GM21717 (cell line): ENCODE results near the gene FAM131B.
"Not testable (repeated sequence)": the region's sequence is repeated elsewhere in the genome, so short reads cannot be mapped to it uniquely, and the experiment has no call there.

Experiments
- ATAC-seq: cut with Tn5 transposase; IDR thresholded peaks from one replicate; pipeline ENCODE4 v1.9.1; 2021; ENCODE audit warnings: mild to moderate bottlenecking, moderate library complexity; ENCODE audit not compliant: unreplicated experiment

FAM131B gene

DNA sequence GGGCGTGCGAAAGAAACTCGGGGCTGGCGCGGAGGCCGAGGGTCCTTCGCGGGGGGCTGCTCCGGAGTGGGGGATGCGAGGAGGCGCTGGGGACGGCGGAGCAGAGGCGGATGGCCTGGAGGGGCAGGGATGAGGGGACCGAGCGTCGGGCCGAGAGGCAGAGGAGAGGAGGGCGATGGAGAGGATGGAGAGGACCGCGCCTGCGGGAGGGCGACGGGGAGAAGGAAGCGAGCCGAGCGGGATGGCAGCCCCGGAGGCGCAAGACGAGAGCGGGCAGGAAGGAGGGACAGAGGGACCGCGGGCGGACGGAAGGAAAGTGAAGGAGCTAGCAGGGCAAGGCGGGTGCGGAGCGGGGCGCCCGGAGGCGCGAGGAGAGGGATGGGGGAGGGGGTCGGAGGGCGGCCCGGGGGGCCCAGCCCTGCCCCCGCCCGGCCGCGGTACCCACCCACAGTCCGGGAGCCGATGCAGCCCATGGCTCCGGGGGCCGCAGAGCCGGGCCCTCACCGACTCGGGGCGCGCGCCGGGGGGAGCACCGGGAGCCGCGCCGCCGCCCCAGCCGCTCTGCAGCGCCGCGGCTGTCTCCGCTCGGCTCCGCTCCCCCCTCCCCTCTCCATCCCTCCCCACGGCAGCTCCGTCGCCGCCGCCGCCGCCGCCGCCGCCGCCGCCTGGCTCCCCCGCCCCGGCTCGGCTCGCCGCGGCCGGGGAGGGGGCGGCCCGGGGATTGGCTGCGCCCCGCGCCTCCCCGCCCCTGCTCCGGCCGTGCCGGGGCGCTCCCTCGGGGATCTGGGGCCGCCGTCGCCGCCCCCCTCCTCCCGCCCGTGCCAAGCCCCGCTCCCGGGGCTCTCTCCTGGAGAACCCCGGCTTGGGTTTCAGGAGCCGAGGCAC, at the start of gene FAM131B:
Gene FAM131B (minus strand): TSS at position 583 of the 885 bp plus-strand sequence. CDS start 110 bp downstream, at position 473.
- ATAC-seq, result no peak

DNA sequence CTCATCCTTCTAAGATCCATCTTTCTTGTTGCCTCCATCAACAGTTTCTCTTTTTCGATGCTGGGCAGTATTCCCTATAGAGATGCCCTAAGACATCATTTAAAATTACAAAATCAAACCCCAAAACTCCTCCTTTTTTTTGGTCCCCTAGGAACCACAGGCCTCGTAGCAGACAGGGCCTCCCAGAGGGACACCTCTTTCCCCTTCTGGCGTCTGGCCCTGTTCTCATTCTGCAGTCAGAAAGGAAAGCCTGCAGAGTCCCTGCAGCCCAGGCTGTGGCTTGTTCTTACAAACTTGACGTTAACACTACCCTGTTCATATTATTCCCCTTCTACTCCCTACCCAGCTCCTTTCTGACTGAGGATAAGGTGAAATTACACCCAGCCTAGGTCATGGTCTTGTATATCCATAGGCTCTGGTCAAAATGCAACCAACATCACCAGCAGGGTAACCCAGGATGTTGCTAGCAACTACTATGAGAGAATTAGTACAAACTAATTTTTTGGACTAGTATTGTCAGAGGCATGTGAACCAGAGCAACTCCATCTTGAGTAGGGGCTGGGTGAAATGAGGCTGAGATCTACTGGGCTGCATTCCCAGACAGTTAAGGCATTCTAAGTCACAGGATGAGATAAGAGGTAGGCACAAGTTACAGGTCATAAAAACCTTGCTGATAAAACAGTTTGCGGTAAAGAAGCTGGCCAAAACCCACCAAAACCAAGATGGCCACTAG, 49.6 kb upstream of the FAM131B start:
- no peak for ATAC-seq

DNA sequence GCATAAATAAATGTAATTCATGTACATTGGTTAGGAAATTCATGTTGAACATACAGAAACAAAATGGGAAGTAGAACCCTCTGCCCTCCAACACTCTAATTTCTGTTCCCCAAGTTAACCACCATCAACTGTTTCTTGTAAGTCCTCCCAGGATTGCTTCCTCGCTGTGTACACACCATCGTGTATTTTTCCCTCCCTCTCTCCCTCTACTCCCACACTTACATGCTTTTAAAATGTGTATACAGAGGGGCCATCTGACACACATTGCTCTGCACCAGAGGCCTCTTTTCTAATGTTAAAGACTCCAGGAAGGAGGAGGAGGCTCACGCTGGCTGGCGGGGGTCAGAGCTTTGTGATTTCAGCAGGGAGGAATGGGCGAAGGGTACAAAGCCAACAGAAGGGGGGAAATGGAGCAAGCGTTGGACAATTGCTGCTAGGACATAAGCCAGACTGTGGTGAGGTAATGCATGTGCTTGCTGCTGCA, 48.0 kb upstream of the FAM131B start:
- no peak for ATAC-seq

DNA sequence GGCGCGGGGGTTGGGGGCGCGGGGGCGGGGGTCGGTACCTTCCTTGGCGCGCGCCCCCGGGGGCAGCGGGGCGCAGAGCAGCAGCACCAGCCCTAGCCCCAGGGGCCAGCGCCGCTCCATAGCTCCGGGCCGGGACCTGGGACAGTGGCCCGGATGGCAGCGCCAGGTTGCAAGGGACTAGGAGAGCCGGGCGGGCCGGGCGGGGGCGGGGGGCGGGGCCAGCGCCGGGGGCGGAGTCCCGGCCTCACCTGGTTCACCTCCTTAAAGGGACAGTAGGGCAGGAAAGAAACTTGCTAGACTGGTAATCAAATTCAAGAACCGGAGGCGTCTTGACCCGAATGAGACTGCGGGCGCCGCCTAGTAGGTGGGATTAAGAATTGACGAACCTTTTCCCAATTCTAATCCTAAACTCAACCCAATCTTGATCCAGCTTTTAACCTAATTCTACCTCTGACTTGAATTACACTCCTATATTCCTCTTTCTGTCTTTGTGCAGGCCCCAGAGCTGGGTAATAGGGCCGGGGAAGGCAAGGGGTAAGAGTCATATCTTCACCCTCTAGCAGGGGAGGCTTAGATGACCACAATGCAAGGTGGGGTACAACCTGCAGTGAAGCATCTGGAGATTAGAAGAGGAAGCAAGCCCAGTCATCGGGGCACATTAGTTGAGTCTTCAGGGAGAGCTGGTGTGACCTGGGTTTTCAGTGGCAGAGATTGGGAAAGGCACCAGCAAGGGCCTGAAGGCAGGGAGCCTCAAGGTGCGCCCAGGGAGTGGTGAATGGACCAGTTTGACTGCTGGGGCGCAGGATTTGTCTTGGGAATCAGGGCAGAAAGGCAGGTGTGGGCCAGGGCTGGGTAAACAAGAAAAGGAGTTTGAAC, 46.4 kb upstream of the FAM131B start, which contains the start of gene EPHA1:
Gene EPHA1 (minus strand): TSS at position 171 of the 876 bp plus-strand sequence. CDS start 51 bp downstream, at position 120.
- no peak for ATAC-seq

DNA sequence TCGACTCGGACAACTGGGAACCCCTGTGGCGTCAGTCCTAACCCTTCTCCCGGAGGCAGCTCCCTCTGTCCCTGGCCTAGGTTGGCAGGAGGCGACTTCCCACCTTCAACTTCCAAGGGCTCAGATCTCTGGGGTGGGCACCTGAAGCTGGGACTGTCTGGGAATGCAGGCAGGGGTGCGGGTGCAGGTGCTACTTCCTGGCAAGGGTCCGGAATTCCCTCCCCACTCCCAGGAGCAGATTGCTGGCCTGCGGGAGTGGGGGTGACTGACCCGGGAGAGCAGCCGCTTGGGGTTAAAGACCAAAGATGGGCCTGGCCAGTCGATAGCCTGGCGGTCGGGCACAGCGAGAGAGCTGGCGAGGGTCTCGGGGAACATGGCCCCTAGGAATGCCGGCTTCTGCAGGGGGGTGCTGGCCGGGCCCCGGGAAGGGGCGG, 45.8 kb upstream of the FAM131B start:
- no peak for ATAC-seq

DNA sequence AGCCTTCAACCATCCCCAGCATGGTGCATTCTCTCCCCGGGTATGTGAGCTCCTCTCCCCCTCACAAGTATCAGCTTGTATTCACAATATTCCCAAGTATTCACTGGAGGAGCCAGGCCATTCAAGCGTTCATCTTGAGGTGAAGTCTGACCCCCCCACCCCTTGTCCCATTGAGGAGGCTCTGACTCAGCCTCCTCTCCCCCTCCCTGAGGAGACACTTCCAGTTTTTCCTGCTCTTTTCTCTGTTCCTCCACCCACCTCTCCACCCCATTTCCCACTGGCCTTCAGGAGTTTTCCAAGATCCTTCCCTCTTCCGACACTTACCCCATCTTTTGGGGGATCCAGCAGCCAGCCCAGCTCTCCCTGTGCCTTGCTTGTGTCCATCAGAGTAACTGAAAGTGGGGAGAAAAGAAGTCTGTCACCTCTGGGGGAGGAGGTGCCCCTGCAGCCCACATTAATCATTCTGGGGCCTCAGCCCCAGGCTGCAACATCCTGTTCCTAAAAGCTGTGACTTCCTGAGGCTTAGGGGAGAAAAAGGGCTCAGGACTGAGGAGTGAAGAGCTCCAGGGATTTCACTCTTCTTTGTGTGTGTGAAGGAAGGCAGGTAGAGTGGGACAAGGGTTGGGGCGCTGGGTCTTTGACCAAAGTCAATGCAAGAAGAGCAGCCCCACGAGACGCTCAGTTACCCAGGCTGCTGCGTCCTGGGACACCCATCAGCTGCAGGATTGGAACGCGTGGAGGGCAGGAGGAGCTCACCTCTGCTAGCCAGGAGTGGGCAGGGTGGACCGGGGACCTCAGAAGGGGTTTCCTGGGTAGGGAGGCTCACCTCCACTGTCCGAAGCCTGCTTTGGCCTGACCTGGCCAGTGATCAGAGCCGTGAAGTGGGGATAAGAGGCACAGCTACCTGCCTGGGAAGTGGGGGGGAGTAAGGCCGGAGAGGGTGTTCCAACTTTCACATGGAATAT, 45.1 kb upstream of the FAM131B start:
- no peak for ATAC-seq

DNA sequence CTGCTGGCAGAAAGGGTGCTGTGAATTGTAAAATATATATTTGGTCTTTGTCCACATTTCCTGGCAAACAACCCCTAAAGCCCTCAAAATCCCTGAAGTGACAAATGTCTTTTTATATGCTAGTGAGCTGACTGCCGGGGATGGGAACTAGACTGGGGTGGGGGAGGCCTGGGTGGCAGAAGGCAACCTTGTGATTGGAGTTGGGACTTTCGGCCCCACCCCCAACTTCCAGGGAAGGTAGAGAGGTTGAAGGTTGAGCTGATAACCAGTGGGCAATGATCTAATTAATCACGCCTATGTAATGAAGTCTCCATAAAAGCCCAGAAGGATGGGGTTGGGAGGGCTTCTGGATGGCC, 43.5 kb upstream of the FAM131B start:
- no peak for ATAC-seq

DNA sequence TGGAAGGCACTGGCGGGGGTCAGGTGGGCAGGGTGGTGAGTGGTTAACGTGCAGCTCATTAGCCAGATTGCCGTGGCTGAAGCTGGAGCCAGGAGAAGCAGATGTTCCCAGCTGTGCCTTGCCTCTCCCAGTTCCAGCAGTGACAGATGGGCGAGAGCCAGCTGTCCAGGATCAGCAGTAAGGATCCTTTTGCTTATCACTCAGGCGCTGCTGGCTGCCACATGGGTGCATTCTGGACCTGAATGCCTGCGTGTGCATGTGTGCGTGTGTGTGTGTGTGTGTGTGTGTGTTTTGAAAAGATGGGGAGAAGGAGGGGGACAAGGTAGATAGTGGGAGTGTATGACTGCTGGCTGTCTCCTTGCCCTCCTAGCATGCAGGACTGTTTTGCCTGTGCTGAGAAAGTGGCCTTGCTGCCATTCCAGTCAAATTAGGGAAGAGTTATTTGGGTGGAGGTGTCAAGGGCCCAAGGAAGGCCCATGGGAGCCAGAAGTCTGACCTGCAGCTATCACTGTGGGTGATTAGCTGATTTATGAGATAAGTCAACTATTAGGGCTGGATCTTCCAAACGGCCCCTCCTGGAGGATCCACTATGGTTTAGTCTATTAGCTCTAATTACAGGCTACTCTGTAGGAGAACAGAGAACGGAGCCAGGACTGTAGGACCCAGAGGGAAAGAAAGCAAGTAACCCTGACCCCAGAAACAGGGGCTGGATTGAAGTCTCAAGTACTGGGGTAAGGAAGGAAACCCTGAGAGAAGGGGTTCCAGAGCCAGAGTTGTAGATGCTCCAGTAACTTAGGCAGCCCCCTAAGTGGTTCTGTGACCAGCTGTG, 42.9 kb upstream of the FAM131B start:
- no peak for ATAC-seq

DNA sequence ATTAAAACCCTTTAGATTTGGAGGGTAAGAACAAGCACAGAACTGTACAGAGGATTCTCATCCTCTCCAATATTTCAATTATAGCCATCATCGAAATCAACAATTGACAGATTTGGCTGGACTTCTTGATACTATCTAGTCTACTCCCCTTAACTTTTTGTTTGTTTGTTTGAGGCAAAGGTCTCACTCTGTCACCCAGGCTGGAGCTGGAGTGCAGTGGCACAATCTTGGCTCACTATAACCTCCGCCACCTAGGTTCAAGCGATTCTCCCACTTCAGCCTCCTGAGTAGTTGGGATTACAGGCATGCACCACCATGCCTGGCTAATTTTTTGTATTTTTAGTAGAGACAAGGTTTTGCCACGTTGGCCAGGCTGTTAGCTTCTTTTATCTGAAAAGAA, 39.7 kb upstream of the FAM131B start:
- ATAC-seq, result not testable (repeated sequence)

DNA sequence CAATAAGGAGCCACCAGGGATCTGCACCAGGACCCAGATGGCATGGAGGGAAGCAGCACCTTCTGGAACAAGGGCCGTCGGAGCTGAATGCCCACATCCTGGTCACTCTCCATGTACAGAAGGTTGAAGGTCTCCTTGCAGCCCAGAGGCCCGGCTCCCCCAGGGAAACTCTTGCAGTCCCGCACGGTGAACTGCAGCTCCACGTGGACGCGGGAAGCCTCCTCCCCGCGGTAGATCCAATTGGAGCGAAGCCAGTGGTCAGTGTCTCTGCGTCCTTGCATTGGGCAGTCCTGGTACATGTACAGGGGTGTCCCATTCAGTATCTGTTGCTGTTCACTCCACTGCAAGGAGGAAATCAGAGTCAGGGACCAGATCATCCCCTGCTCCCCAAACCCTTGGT, 38.8 kb upstream of the FAM131B start:
- ATAC-seq, result no peak

DNA sequence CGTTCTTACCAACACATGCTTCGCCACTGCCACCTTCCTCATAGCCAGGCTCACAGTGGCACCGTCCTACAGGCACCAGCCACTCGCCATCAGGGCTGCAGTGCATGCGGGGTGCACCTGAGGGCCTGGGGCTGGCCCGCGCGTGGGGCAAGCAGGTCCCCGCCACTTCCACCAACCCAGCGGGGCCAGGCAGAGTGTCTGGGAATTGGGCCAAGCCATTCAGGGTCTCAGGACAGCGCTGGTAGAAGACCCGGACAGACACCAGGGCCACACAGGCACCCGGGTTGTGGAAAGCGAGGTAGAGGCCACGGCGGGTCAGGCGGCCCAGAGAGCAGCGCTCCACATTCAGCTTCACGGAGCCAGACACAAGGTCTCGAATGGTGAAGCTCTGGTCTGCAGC, 37.1 kb upstream of the FAM131B start:
- no peak for ATAC-seq

DNA sequence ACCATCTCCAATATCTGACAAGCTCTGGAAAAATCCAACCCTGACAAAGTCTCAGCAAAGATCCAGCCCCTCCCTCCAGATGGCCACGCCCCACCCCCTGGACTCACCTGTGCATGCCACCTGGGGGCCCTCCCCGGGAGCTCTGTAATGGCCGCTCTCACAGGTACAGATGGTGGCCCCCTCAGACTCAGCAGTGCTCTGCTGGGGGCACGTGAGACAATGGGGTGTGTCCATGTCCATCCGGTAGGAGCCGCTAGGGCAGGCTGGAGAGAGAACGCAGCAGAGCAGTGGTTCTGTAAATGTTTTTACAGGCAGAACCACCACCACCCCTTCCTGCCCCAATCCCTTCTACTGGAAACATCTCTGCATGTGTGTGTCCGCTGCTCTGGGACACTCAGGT, 36.6 kb upstream of the FAM131B start:
- ATAC-seq, result no peak

DNA sequence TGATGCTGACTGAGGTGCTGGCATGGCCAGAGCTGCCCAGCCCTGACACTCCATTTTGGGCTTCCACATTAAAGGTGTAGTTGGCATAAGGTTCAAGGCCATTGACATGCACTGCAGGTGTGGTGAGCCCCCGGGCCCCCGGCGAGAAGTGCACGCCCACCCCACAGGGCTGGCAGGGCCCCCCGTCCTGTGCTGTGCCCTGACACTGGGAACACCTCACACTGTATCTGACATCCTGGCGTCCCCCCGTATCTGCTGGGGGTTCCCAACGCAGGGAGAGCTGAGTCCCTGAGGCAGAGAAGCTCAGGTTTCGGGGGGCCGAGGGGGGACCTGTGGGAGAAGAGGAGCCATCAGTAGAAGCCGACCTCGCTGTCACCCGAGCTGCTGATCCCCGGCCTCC, 36.1 kb upstream of the FAM131B start:
- ATAC-seq, result no peak

DNA sequence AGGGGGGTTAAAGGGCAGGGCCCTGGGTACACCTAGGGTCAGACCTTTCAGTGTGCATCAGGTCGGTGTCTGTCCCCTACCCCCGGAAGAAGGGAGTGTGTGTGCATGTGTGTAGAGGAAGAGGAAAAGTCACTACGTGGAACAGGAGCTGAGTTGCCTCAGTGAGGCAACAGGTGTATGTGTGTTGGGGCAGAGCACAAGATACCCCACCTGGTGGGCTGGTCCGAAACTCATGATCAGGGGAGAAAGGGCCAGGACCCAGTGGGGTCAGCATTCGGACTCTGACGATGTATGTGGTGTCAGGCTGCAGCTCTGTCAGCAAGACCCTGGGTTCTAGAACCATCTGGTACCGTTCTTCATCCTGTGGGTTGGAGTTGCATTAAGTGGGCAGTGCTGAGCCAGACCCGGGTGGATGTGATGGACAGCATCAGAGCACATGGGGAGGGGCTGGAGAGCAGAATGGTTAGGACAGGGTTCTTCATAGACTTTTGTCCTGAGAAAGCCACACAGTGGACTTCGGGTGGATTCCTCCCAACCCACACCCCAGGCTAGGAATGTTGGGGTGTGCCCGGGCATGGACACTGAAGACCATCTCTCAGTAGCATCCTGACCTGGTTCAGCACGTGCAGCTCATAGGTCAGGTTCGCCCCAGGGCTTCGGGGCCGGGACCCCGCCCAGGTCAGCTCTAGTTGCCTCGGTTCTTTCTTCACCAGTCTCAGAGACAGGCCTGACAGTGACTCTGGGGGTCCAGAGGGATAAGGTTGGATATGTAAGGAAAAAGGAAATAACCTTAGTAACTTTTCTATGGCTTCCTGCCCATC, 35.4 kb upstream of the FAM131B start:
- ATAC-seq, result no peak

DNA sequence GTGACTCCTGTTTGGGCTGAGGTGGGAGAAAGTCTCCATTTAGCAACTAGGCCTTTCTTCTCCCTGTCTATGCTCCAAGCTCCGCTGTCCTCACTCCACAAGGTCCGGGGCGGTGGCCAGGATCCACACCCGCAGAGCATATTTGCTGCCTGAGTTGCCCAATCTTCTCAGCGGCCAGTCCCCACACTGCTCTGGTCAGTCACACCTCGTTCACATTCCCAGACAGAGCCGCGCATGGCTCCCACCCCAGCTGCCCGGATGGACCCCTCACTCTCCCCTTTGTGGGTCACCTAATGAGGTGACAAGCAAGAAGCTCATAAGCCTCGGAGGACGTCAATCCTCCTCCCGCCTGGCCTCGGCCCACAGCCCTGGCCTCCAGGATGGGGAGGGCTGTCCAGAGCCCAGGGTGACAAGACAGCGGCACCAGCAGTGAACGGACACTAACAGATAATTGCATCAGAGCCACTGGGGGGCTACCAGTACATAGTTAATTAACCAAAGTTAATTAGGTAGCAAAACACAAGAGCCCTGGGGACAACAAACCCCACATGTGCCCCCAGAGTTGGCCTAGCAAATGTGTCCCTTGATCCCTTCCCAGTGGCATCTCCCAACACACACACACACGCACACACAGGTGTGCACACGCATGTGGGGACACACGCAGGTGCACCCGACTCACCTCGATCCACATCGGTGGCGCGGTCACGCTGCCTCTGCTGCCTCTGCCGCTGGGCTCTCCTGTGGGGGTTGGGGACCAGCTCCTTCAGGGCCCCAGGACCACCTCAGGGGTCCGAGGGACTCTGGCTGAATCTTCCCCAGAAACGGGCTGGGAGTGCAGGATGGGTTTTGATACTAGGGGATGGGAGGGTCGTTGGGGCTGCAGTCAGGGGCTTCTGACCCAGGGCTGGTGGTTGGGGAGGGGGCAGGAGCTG, 34.4 kb upstream of the FAM131B start:
- ATAC-seq, result no peak

DNA sequence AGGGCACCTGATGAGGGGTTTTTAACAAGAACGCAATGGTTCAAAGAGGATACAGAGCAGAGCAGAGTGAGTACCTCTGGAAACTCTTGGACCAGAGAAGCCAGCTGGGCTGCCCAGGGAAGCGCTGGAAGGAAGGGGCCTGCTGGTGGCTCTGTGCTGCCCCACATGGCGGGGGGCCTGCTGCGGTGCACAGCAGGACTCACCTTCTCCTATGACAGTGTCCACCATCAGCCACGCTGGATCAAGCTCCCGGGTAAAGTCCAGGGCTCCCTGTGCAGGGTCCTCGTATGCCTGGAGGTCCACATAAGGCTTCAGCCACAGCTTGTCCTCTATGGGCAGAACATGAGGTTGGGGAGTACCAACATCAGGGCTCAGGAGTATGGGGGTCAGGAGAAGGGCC, 33.7 kb upstream of the FAM131B start:
- no peak for ATAC-seq
